Loucy (cell line): Measurements from ENCODE around the gene TP53INP2.

Source experiments
- H2AFZ ChIP-seq: fragments of 200-600 bp; sonication (generic); 2 replicates; pipeline ENCODE4 v1.6.0; 2016; ENCODE audit warnings: antibody characterized with exemption, mild to moderate bottlenecking, low read length, moderate library complexity
- H3F3A ChIP-seq: fragments of 200-600 bp; 2 replicates; pipeline ENCODE4 v1.6.0; 2016; ENCODE audit warnings: antibody characterized with exemption, low read depth, mild to moderate bottlenecking
- H3K27me3 ChIP-seq: fragments of 200-600 bp; sonication (generic); 2 replicates; pipeline ENCODE4 v1.6.1; 2014; ENCODE audit warnings: low read length, mild to moderate bottlenecking; ENCODE audit not compliant: insufficient read depth, poor library complexity, severe bottlenecking
- H3K36me3 ChIP-seq: fragments of 200-600 bp; sonication (generic); 2 replicates; pipeline ENCODE4 v1.6.1; 2016; ENCODE audit warnings: low read length; ENCODE audit not compliant: insufficient read depth
- H3K4me1 ChIP-seq: fragments of 200-600 bp; sonication (generic); 2 replicates; pipeline ENCODE4 v1.5.1; 2014; ENCODE audit warnings: low read length, mild to moderate bottlenecking; ENCODE audit not compliant: insufficient read depth, poor library complexity, severe bottlenecking
- H3K4me2 ChIP-seq: fragments of 200-600 bp; sonication (generic); 2 replicates; pipeline ENCODE4 v1.6.0; 2014; ENCODE audit warnings: antibody characterized with exemption, low read length, low read depth, mild to moderate bottlenecking; ENCODE audit not compliant: poor library complexity, severe bottlenecking
- H3K4me3 ChIP-seq: fragments of 200-600 bp; sonication (generic); 2 replicates; pipeline ENCODE4 v1.5.1; 2014; ENCODE audit warnings: low read length, mild to moderate bottlenecking, mixed read lengths; ENCODE audit not compliant: poor library complexity, severe bottlenecking
- H3K79me2 ChIP-seq: fragments of 200-600 bp; sonication (generic); 2 replicates; pipeline ENCODE4 v1.6.1; 2014; ENCODE audit warnings: low read length; ENCODE audit not compliant: insufficient read depth
- H3K9ac ChIP-seq: fragments of 200-600 bp; sonication (generic); 2 replicates; pipeline ENCODE4 v1.6.0; 2014; ENCODE audit warnings: mild to moderate bottlenecking, low read depth, low read length, moderate library complexity; ENCODE audit not compliant: poor library complexity, severe bottlenecking
- H3K9me2 ChIP-seq: fragments of 200-600 bp; sonication (generic); replicated peaks from 2 replicates; pipeline ENCODE4 v1.6.1; 2016; ENCODE audit warnings: low read depth, low read length, mixed read lengths
- H3K9me3 ChIP-seq: fragments of 200-600 bp; sonication (generic); 2 replicates; pipeline ENCODE4 v1.6.1; 2014; ENCODE audit warnings: mild to moderate bottlenecking, antibody characterized with exemption, low read length, low read depth; ENCODE audit not compliant: insufficient read depth
- H4K20me1 ChIP-seq: fragments of 200-600 bp; sonication (generic); 2 replicates; pipeline ENCODE4 v1.6.0; 2014; ENCODE audit warnings: antibody characterized with exemption, low read length, mild to moderate bottlenecking; ENCODE audit not compliant: insufficient read depth, poor library complexity, severe bottlenecking
- CTCF ChIP-seq: fragments of 200-600 bp; sonication (generic); conservative IDR thresholded peaks from 2 replicates; pipeline ENCODE4 v1.5.1; 2014; ENCODE audit warnings: mild to moderate bottlenecking, antibody characterized with exemption, low read length
- EZH2phosphoT487 ChIP-seq: fragments of 200-600 bp; IDR thresholded peaks from 2 replicates; pipeline ENCODE4 v1.6.1; 2018; ENCODE audit warnings: antibody characterized with exemption, mild to moderate bottlenecking, moderate library complexity, borderline replicate concordance

Gene TP53INP2

GRCh38 chr20:34744847-34745246 is 40.7 kb downstream of the TP53INP2 start:
- H3K36me3 ChIP-seq, result peaks cover 55% of the 10 kb centered on the region; the same call in 1 of the 2 replicates
- no peaks in the 10 kb centered on the region for H3K4me1 ChIP-seq
- H3F3A ChIP-seq, result no peaks in the 10 kb centered on the region
- H3K4me2 ChIP-seq, result no peak overlapping the region
- H2AFZ ChIP-seq, result no peak overlapping the region
- no peak overlapping the region for H3K9ac ChIP-seq
- H4K20me1 ChIP-seq, result no peaks in the 10 kb centered on the region
- no peaks in the 10 kb centered on the region for H3K9me2 ChIP-seq
- TF ChIP-seq EZH2phosphoT487 (no peak), CTCF (no peak)
- no peaks in the 10 kb centered on the region for H3K79me2 ChIP-seq
- H3K4me3 ChIP-seq, result no peak overlapping the region
- H3K9me3 ChIP-seq, result no peaks in the 10 kb centered on the region
- H3K27me3 ChIP-seq, result no peaks in the 10 kb centered on the region

- Histone ChIP-seq H4K20me1 (no peaks in the 10 kb centered on the region), H3K4me3 (no peak overlapping the region), H3K9me2 (no peaks in the 10 kb centered on the region), H3K36me3 (peaks cover 68% of the 10 kb centered on the region; the same call in 1 of the 2 replicates), H3F3A (no peaks in the 10 kb centered on the region), H3K4me1 (no peaks in the 10 kb centered on the region), H2AFZ (no peak overlapping the region), H3K9ac (no peak overlapping the region), H3K4me2 (no peak overlapping the region), H3K9me3 (no peaks in the 10 kb centered on the region), H3K27me3 (no peaks in the 10 kb centered on the region), H3K79me2 (no peaks in the 10 kb centered on the region)
- TF ChIP-seq CTCF (no peak), EZH2phosphoT487 (no peak)
Observed at GRCh38 chr20:34746674-34747073, 42.5 kb downstream of the TP53INP2 start.

GRCh38 chr20:34747479-34747878 is 43.3 kb downstream of the TP53INP2 start:
- no peak overlapping the region for H3K4me2 ChIP-seq
- peaks cover 67% of the 10 kb centered on the region; the same call in 1 of the 2 replicates for H3K36me3 ChIP-seq

More at GRCh38 chr20:34747479-34747878, 43.3 kb downstream of the TP53INP2 start:
- no peak overlapping the region for H2AFZ ChIP-seq
- no peaks in the 10 kb centered on the region for H3F3A ChIP-seq
- H3K27me3 ChIP-seq, result no peaks in the 10 kb centered on the region
- no peak overlapping the region for H3K4me3 ChIP-seq
- H3K79me2 ChIP-seq, result no peaks in the 10 kb centered on the region
- H3K4me1 ChIP-seq, result no peaks in the 10 kb centered on the region
- H3K9ac ChIP-seq, result no peak overlapping the region
- no peak for TF ChIP-seq EZH2phosphoT487
- TF ChIP-seq CTCF, result no peak
- no peaks in the 10 kb centered on the region for H4K20me1 ChIP-seq
- H3K9me3 ChIP-seq, result no peaks in the 10 kb centered on the region
- H3K9me2 ChIP-seq, result no peaks in the 10 kb centered on the region
